Measurements from ENCODE around the gene MTHFS.

MTHFS gene

DNA sequence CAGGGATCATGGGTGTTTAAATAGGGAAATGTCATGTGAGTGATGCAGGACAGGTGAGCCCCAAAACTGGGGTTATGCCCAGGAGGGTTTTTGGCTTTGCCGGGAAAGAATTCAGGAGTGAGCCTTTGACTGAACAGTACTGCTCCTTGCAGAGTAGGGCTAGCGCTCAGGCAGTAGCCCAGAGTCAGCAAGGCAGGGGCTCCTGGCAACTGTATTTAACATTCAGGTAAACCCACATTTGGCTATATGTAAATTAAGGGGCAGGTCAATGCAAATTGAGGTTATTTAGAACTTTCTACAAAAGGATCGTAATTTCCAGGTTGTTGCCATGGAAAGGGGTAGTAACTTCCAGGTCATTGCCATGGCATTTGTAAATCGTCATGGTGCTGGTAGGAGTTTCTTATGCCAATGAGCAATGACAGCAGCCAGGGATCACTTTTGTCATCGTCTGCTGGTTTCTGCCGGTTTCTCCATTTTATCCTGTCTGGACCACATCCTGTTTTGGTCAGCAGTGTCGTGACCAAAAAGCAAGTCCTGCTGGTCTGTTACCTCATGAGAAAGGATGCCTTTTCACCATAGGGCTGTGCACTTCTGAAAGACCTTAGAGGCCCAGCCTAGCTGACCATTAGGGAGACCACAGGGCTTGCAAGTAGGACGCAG lies 24.3 kb downstream of the MTHFS start:
- no peak overlapping the region for H3K4me3 ChIP-seq (ENCODE audit: low read depth, low read length)
- DNase-seq (ENCODE audit: low read depth): no peak
- TF ChIP-seq, protein P1, sequence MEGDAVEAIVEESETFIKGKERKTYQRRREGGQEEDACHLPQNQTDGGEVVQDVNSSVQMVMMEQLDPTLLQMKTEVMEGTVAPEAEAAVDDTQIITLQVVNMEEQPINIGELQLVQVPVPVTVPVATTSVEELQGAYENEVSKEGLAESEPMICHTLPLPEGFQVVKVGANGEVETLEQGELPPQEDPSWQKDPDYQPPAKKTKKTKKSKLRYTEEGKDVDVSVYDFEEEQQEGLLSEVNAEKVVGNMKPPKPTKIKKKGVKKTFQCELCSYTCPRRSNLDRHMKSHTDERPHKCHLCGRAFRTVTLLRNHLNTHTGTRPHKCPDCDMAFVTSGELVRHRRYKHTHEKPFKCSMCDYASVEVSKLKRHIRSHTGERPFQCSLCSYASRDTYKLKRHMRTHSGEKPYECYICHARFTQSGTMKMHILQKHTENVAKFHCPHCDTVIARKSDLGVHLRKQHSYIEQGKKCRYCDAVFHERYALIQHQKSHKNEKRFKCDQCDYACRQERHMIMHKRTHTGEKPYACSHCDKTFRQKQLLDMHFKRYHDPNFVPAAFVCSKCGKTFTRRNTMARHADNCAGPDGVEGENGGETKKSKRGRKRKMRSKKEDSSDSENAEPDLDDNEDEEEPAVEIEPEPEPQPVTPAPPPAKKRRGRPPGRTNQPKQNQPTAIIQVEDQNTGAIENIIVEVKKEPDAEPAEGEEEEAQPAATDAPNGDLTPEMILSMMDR (IDR thresholded peaks at IDR 0.05; ENCODE audit: control insufficient read depth, extremely low read depth, insufficient read depth): no peak

DNA sequence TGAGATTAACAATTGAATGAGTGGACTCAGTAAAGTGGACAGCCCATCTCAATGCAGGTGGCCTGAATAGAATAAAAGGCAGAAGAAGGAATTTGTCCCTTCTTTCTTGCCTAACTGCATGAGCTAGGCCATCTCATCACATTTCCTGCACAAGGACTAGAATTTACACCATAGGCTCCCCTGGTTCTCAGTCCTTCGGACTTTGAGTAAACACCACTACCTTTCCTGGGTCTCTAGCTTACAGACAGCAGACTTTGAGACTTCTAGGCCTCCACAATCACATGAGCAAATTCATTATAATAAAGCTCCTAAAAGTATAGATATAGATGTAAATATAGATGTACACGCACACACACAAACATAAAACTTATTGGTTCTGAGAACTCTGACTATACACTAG lies 28.3 kb downstream of the MTHFS start:
- TF ChIP-seq, protein P1 (IDR thresholded peaks at IDR 0.05; ENCODE audit: control insufficient read depth, extremely low read depth, insufficient read depth): no peak
- DNase-seq (ENCODE audit: low read depth): no peak
- no peak overlapping the region for H3K4me3 ChIP-seq (ENCODE audit: low read depth, low read length)

DNA sequence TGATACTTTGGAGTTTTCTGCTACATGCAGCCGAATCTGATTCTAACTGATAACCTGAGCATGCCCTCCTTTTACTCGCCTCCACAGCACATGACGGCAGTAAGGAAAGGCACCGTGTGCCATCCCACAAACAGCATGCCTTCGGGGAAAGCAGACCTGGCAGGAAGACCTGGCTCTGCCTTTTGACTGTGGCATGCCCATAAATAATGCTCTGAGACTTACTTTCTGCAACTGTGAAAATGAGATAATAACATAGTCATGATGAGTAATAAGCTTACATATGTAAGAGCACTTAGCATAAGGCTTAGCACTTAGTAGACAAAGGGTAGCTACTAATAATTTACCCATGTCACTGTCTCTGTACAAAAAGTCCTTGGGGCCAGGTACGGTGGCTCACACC lies 32.9 kb downstream of the MTHFS start:
- no peak for DNase-seq (ENCODE audit: low read depth)
- TF ChIP-seq, protein P1 (IDR thresholded peaks at IDR 0.05; ENCODE audit: control insufficient read depth, extremely low read depth, insufficient read depth): no peak
- no peak overlapping the region for H3K4me3 ChIP-seq (ENCODE audit: low read depth, low read length)

DNA sequence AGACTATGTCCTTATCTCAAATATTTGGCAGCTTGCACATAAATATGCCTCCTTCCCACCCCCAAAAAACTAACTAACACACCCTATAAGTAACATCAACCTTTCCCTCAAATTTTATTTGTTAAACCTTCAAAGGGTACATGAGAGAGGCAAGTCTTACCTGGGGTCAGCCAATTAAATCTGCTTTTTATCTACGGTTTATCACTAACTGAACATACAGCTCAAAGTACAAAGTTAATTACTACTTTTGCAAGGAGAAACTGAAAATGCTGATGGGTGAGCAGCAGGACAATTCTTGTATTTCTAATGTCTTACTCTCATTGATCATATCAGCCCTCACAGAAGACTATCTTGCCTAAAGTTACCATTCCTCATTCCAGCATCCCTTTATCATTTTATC lies 34.6 kb downstream of the MTHFS start:
- TF ChIP-seq, protein P1 (IDR thresholded peaks at IDR 0.05; ENCODE audit: control insufficient read depth, extremely low read depth, insufficient read depth): no peak
- no peak overlapping the region for H3K4me3 ChIP-seq (ENCODE audit: low read depth, low read length)
- DNase-seq (ENCODE audit: low read depth): no peak

DNA sequence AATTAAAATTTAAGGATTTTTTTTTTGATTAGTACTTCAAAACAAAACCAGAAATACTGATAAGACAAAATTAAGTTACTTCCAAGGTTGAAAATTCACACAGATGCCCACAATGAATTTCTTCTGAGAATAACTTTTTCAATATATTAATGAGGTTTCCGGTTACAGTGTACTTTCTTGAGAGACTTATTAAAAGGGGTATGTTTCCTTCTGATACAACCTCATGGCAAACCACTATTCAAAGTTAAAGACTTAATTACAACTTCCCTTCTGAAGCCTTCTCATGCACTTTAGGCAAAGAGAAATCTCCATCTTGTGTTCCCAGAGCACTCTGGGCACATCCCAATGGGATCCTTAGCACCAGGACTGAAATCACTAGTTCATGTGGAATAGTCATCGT lies 36.2 kb downstream of the MTHFS start:
- DNase-seq (ENCODE audit: low read depth): no peak
- H3K4me3 ChIP-seq (ENCODE audit: low read depth, low read length): no peak overlapping the region
- TF ChIP-seq, protein P1 (IDR thresholded peaks at IDR 0.05; ENCODE audit: control insufficient read depth, extremely low read depth, insufficient read depth): no peak

DNA sequence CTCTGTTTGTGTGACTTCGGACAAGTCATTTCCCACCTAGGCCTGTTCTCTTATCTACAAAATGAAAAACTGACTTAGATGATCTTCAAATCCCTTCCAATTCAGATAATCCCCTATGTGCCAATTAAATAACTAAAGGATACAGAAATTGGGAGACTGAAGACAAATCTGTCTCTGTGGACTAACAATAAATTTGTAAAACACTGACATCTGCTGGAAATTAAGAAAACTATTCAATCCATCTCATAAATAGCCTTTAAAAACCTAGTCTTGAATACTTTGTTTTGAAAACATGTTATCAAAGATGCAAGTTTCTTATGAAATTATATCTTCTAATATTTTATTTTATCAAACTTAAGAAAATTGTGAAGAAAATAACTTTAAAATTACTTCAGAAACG lies 38.3 kb downstream of the MTHFS start:
- no peak for DNase-seq (ENCODE audit: low read depth)
- H3K4me3 ChIP-seq (ENCODE audit: low read depth, low read length): no peak overlapping the region

More for the DNA sequence above, 38.3 kb downstream of the MTHFS start:
- TF ChIP-seq, protein P1 (IDR thresholded peaks at IDR 0.05; ENCODE audit: control insufficient read depth, extremely low read depth, insufficient read depth): peak; percentile 31; the same call in 1 of the 2 replicates

Data from LNCaP clone FGC (cell line).